EL (cell line): ENCODE data around the gene FCHSD2.
"Not testable (repeated sequence)": the region's sequence is repeated elsewhere in the genome, so short reads cannot be mapped to it uniquely, and the experiment has no call there.

Source experiments
- DNase-seq: peaks from one replicate; pipeline ENCODE4 v3.0.0-alpha.2; 2016

Gene FCHSD2

GRCh38 chr11:72918851-72919250 is 223.3 kb downstream of the FCHSD2 start:
- no peak for DNase-seq

GRCh38 chr11:72912253-72912652 is 229.9 kb downstream of the FCHSD2 start:
- no peak for DNase-seq

GRCh38 chr11:72909558-72910388 is 232.3 kb downstream of the FCHSD2 start:
- not testable (repeated sequence) for DNase-seq

- no peak for DNase-seq
Measured at GRCh38 chr11:72908032-72908676, 234.0 kb downstream of the FCHSD2 start.

- no peak for DNase-seq
Measured at GRCh38 chr11:72904016-72904415, 238.1 kb downstream of the FCHSD2 start.

- DNase-seq: no peak
Measured at GRCh38 chr11:72901374-72901773, 240.7 kb downstream of the FCHSD2 start.

GRCh38 chr11:72900013-72900412 is 242.1 kb downstream of the FCHSD2 start:
- no peak for DNase-seq

- no peak for DNase-seq
Measured at GRCh38 chr11:72899238-72899637, 242.9 kb downstream of the FCHSD2 start.

- no peak for DNase-seq
Measured at GRCh38 chr11:72897506-72897905, 244.6 kb downstream of the FCHSD2 start.

- no peak for DNase-seq
Measured at GRCh38 chr11:72896431-72896830, 245.7 kb downstream of the FCHSD2 start.

GRCh38 chr11:72890881-72891280 is 251.2 kb downstream of the FCHSD2 start:
- DNase-seq: no peak

- no peak for DNase-seq
Measured at GRCh38 chr11:72886619-72887018, 255.5 kb downstream of the FCHSD2 start.

- no peak for DNase-seq
Measured at GRCh38 chr11:72885749-72886609, 256.1 kb downstream of the FCHSD2 start.

GRCh38 chr11:72876147-72876546 is 266.0 kb downstream of the FCHSD2 start:
- no peak for DNase-seq

- no peak for DNase-seq
Measured at GRCh38 chr11:72875736-72876135, 266.4 kb downstream of the FCHSD2 start.

GRCh38 chr11:72872012-72872411 is 270.1 kb downstream of the FCHSD2 start:
- DNase-seq: no peak

GRCh38 chr11:72871119-72871518 is 271.0 kb downstream of the FCHSD2 start:
- DNase-seq: no peak

- no peak for DNase-seq
Measured at GRCh38 chr11:72869831-72870230, 272.3 kb downstream of the FCHSD2 start.

GRCh38 chr11:72867970-72868369 is 274.1 kb downstream of the FCHSD2 start:
- no peak for DNase-seq

GRCh38 chr11:72864702-72865655 is 277.1 kb downstream of the FCHSD2 start:
- DNase-seq: peak; percentile 70

- no peak for DNase-seq
Measured at GRCh38 chr11:72863916-72864315, 278.2 kb downstream of the FCHSD2 start.

GRCh38 chr11:72863091-72863490 is 279.0 kb downstream of the FCHSD2 start:
- no peak for DNase-seq
